IPS-11a (cell line): ENCODE results near the gene AFF3.

Source experiments
- H3K4me3 ChIP-seq: one replicate; pipeline ENCODE4 v1.5.1; 2013; ENCODE audit warnings: low read depth, low read length, control low read depth

Gene AFF3

GRCh38 chr2:100016756-100017155 lies 125.6 kb downstream of the AFF3 start:
- H3K4me3 ChIP-seq: no peak overlapping the region

- no peak overlapping the region for H3K4me3 ChIP-seq
Measured at GRCh38 chr2:100015849-100016248, 126.5 kb downstream of the AFF3 start.

DNA sequence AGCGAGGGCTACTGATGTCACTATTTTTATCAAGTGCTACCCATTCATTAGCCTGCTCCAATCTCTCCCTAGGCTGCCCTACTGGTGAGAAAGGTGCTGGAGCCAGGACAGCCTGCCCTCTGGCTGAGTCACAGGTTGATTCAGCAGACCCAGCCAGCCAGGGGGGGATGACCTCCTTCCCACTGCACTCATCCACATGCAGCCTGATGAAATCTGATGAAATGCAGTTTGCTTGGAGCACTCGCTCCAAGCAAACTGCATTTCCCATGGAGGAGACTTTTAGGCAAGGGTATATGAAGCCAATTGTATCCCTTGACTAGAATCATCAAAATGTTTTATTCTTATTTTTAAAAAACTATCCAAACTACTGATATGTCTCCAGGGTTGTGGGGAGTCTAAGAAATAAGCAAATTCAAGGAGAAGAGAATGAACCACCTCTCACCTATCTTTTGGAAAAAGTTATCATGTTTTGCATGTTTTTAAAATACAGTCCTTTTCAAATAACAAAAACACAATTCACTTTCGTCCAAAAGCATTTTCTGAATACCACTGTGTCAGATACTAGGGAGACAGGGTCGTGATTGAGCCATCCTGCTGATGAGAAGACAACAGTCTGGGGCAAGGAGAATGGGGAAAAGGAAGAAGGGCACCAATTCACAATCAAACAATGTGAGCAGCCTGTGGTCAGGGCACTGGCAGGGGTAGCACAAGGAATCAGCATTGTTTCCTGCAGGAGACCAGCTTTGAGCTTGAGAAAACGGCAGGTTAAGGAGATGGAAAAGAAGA lies 128.3 kb downstream of the AFF3 start:
- no peak overlapping the region for H3K4me3 ChIP-seq

GRCh38 chr2:100012561-100012960 lies 129.8 kb downstream of the AFF3 start:
- no peak overlapping the region for H3K4me3 ChIP-seq

DNA sequence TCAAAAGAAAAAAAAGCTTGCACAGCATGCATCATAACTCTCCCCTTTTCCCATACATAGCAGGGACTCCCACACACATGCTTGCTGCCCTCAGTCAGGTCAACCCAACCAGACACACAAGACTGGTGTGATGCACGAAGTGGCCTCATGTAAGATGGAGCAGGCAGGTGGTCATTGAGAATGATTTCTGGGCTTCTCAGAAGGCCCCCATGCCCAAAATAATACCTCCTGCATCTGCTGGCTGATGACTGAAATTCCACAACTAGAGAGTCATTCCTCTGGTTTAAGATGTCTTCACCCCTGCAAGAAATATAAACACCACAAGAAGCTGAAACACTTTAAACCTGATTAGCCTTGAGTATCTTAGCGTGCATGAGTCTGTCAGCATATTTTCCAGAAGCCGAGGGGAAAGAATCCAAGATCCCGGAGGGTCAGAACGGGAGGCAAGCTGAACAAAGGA lies 131.1 kb downstream of the AFF3 start:
- H3K4me3 ChIP-seq: no peak overlapping the region

- no peak overlapping the region for H3K4me3 ChIP-seq
Measured at GRCh38 chr2:100010606-100011005, 131.8 kb downstream of the AFF3 start.

GRCh38 chr2:100009743-100010142 lies 132.6 kb downstream of the AFF3 start:
- no peak overlapping the region for H3K4me3 ChIP-seq

DNA sequence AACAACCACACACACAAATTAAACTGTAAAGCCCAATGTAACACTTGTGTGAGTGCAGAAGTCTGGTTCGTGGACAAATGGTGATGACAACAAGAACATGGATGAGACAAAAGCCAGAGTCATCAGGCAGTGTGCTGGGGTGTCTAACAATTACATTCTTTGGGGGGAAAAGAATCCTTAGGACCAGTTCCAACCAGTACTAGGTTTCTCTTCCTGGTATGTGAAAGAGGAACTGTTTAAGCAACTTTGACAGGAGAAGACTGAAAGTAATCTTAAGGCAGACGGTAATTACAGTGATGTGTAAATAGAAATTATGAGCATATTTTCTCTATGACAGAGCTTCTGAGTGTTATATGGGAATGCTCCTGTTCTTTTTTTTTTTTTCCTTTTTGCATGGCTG lies 133.4 kb downstream of the AFF3 start:
- H3K4me3 ChIP-seq: no peak overlapping the region

GRCh38 chr2:100006516-100006915 lies 135.9 kb downstream of the AFF3 start:
- no peak overlapping the region for H3K4me3 ChIP-seq

DNA sequence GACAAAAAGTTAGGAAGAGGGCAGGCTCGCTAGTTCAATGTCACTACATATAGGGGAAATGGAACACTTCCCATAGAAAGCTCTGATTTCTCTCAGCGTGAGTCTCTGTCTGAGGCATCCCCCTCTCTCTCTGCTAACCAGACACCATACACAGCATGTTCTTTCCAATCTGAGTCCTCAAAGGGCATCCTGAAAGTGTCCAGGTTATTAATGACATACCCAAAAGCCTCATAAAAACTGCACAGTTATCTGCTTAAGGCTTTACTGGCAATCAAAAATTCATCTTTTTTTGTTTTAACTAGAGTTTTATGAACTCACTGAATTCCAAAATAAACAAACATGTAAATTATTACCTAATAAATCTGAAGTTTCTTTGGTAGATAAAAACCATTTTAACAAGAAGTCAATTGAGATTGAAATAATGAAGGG lies 137.4 kb downstream of the AFF3 start:
- no peak overlapping the region for H3K4me3 ChIP-seq

DNA sequence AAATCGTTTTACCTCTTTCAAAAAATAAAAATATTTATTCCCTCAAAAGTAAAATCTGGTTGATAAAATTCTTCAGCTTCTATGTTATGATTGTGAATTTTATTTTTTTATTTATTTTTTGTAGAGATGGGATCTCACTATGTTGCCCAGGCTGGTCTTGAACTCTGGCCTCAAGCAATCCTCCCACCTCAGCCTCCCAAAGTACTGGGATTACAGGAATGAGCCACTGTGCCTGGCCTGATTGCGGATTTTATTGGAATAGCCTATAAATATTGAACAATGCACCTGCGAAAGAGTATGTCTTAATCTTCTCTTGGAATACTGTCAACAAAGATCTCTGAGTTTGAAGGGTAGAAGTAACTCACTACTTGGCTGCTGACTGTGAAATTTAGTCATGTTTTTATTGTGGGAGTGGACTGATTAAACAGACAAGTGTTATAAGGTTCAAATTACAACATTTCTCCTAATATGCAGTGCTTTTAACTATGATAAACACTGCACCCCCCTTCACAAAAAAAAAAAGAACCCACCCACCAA lies 138.0 kb downstream of the AFF3 start:
- no peak overlapping the region for H3K4me3 ChIP-seq

GRCh38 chr2:100002059-100002458 lies 140.3 kb downstream of the AFF3 start:
- no peak overlapping the region for H3K4me3 ChIP-seq

GRCh38 chr2:100000915-100001707 lies 141.3 kb downstream of the AFF3 start:
- H3K4me3 ChIP-seq: no peak overlapping the region

DNA sequence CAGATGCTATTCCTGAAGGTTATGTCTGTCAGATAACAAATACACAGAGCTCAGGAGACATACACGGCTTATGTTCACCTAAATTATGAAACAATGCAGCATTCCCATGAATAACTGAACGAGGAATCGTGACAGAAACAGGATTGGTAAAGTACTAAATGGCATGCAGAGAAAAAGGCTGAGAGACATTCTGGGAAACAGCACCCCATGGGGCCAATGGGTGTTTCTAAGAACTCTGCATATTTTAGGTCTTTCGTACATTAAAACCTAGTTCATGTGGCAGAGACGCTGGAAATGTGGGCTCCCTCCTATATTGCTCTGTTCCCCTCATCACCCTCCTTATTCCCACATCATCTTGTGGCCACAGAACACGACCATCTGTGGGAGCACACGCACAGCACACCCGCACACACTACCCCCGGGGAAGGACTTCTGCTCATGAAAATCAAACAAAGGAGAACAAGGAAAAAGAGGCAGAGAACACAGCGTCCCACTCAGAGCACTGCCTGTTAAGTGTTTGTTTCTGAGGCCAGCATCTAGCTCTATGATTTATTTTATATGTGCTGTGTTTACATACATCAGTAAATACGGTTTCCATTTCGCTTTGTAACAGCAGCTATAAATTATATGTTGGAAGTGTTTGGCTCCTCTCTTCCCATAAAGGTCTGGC lies 143.6 kb downstream of the AFF3 start:
- no peak overlapping the region for H3K4me3 ChIP-seq

DNA sequence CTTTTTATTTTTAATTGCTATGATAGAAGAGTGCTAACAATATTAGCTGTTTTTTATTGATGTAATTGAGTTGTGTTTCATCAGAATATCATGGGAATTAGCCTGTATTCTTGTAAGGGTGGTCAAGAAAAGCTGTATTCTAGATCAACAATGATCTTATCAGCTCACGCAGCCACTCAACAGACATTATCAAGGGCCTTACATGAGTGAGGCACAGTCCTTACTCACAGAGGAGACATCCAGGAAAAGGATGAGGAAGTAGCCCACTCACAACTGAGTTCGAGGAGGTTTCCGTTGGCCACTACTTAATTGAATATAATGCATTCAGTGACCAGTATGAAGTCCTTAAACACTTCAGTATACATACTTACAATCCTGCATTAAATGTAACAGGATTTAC lies 152.5 kb downstream of the AFF3 start:
- no peak overlapping the region for H3K4me3 ChIP-seq

DNA sequence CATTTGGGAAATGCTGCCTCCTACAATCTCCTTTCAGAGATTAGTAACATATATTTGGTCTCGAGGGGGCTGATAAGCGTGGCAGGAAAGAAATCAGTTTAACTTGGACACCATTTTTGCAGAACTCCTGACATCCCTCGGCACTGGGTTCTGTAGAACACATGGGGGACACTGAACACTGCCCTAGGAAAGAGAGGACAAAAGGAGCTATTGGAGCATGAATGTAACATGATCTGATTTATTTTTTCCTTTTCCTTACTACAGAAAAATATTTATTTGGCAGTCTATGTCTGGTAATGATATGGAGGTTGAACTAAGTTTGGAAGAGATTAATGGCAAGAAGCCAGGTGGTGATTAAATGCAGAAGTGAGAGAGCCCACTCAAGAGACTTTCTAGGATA lies 153.8 kb downstream of the AFF3 start:
- H3K4me3 ChIP-seq: no peak overlapping the region

GRCh38 chr2:99987160-99987559 lies 155.2 kb downstream of the AFF3 start:
- no peak overlapping the region for H3K4me3 ChIP-seq

GRCh38 chr2:99984799-99985515 lies 157.4 kb downstream of the AFF3 start:
- H3K4me3 ChIP-seq: no peak overlapping the region

DNA sequence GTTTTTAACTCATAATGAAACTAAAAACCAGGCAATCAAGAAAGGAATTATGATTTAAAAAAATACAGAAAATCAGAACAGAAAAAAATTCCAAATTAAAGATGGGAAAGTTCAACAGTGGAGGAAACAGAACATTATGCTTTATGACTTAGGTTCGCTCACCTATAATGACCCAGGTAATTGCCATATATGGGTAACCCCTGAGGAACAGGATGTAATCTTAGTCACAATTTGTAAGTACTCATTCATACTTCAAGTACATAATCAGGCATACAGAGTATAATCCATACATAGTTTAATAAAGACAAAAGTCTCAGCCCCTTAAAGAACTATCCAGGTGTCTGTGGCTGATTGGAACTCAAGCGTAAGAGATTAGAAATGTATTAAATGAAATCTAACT lies 159.6 kb downstream of the AFF3 start:
- no peak overlapping the region for H3K4me3 ChIP-seq

GRCh38 chr2:99981840-99982239 lies 160.6 kb downstream of the AFF3 start:
- H3K4me3 ChIP-seq: no peak overlapping the region

DNA sequence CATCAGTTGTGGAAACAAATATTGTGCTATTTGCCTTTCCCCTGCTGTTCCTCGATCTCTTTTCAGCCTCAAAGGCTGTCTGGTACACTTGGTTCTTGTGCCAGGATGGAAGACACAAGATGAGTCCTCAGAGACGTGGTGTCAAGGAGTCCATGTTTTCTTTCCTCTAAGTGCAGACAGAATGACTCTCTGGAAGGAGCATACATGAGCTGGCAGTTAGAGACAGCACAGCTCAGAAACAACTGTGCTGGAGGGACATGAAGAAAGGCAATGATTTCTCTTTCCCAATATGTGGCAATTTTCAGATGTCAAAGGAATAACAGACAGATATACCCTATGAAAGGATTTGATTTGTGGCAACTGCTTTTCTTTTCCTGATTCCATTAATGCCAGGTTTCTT lies 162.2 kb downstream of the AFF3 start:
- no peak overlapping the region for H3K4me3 ChIP-seq
